Stimulated activated CD4-positive, alpha-beta T cell treated with anti-CD3 and anti-CD28 coated beads, Interleukin-1b, Interleukin-23, amount 100 ng/mL, for 1 hour (primary cell): ENCODE results near the gene PRPF31.

Experiments used
- DNase-seq, 2 donors: peaks; one replicate each; pipeline ENCODE4 v3.0.0-alpha.2; 2020; ENCODE audit warnings: low read depth in 2 of 2

Gene PRPF31

DNA sequence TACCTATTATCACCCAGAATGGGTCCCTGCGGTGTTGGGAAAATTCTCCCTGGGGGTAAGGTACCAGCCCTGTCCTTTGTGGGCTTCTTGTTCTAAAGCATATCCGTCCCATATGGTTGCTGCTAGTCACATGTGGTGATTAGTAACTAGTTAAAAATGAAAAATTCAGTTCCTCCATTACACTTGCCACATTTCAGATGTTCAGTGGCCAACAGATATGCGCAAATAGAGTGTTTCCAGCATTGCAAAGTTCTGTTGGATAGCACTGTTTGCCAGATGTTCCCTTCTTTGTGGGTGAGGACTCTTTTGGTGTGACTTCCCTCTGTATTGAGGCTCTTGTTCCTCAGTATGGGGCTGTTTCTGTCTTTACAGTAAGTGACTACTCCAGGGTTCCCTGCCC, 25.8 kb downstream of the PRPF31 start:
- DNase-seq: no peak

DNA sequence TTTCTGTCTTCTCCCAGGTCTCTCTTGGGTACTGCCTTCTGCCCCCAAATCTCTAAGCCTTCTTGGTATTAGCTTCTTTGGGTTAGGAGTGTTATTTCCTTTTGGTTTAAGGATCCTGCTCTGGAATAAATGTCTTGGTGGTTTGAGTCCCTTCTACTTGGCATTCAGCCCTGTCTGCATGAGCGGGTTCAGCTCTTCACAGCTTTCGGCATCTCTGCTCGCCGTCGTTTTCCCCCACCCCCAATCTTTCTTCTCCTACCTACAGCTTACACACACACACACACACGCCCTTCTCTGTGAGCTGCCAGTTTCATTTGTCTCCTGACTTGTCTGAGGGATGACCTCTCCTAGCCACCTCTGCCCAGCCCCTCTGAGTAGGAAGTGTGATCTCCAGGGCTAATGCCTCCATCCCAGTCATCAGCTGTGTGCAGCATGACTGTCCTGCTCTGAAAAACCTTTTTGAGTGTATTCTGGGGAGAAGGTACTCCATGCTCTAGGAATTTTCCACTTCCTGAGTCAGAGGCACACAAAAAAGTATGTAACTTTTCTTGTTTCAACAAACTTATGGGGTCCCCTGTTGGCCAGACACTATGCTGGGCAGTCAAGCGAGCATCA, 26.7 kb downstream of the PRPF31 start:
- no peak for DNase-seq

DNA sequence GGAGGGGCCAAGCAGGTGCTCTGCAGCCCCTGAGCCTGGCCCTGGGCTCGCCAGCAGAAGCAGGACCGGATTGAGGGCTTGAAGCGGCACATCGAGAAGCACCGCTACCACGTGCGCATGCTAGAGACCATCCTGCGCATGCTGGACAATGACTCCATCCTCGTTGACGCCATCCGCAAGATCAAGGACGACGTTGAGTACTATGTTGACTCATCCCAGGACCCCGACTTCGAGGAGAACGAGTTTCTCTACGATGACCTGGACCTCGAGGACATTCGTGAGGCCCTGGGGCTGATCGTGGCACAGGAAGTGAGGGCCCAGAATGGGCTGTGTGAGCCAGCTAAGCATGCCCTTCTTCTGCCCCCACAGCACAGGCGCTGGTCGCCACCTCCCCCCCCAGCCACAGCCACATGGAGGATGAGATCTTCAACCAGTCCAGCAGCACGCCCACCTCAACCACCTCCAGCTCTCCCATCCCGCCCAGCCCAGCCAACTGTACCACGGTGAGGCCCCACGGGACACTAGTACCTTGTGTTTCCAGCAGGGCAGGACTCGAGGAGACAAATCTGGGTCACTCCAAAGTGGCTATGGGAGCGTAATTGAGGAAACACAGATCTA, 30.1 kb downstream of the PRPF31 start:
- DNase-seq: no peak

DNA sequence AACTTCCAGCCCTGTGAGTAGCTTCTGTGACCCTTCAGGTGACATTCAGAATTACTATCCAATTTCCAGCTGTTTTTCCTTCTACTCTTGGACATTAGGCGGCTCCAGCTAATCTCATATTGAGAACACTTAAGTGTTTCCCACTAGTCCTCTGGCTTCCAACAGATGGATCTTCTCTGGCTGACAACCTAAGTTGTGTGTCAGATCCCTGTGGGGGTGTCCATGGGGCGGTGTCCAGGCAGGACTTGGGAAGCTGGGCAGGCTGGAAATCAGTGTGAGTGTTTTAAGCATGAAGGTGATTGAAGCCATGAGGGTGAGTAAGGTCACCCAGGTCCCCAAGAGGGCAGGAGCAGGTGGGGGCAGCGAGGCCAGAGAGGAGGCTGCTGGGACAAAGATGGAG, 32.1 kb downstream of the PRPF31 start:
- no peak for DNase-seq

DNA sequence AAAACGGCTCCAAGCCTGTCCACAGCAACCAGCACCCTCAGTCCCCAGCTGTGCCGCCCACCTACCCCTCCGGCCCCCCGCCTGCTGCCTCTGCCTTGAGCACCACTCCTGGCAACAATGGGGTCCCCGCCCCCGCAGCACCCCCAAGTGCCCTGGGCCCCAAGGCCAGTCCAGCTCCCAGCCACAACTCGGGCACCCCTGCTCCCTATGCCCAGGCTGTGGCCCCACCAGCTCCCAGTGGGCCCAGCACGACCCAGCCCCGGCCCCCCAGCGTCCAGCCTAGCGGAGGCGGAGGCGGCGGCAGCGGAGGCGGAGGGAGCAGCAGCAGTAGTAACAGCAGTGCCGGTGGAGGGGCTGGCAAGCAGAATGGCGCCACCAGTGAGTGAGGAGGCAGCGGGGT, 32.6 kb downstream of the PRPF31 start:
- DNase-seq: no peak

DNA sequence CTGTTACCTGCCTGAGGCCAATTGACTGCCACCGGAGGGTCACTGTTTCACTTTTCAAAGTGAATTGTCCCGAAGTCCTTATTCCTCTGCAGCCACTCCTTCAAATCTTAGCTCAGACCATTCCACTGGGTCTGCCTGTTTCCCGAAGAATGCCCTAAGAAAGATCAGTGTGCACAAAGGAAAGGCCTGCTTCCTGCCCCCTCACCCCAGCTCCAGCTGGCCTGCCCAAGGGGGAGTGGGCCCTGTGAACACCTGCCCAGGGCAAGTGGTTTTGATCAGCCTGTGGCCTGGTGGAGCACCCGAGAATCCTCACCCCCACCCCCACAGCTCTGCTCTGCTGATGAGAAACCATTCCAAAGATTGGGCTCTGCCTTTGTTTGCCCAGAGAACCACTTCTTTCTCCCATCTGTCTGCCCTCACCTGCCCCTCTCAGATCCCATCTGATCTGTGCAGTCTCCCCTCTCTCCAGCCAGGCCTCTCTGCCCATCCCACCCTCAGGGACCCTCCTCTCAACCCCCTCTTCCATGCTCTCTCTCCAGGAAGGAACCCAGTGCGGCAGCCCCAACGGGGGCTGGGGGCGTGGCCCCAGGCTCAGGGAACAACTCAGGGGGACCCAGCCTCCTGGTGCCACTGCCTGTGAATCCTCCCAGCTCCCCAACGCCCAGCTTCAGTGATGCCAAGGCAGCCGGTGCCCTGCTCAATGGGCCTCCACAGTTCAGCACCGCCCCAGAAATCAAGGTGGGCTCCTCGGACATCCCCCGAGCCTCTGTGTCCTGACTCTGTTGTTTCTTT, 33.7 kb downstream of the PRPF31 start:
- DNase-seq: no peak

DNA sequence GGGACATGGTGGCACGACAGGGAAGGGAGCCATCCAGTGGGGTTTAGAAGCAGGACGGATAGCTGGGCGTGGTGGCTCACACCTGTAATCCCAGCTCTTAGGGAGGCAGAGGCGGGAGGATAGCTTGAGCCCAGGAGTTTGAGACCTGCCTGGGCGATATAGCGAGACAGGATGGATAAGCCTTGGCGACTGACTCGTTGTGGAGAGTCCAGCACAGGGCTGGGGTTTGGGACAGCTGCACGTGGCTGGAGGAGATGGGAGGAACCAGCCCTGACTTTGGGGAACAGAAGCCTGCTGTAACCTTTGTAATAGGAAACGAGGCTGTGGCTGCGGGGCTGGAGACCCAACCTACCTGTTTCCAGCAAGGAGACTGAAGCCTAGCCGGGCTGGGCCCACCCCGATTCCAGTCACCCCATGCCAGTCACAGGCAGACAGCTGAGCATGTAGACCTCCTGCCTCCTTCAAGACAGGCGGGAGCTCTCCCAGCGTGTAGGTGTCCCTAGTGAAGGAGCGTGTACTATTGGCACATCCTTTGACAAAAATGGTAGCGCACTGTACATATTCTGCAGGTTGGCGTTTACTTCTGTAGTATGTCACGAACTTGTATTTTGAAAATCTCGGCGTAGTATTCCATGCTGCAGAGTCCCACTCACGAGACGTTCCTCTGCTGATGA, 35.9 kb downstream of the PRPF31 start:
- no peak for DNase-seq

DNA sequence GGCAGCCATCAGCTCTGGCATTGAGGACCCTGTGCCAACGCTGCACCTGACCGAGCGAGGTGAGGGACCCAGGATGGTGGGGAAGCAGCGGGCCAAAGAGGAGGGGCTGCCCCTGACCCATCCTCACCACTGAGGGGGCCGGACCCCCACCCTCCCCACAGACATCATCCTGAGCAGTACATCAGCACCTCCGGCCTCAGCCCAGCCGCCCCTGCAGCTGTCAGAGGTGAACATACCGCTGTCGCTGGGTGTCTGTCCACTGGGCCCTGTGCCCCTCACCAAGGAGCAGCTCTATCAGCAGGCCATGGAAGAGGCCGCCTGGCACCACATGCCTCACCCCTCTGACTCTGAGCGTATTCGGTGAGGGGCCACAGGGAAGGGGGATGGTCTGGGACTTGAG, 36.7 kb downstream of the PRPF31 start:
- no peak for DNase-seq

DNA sequence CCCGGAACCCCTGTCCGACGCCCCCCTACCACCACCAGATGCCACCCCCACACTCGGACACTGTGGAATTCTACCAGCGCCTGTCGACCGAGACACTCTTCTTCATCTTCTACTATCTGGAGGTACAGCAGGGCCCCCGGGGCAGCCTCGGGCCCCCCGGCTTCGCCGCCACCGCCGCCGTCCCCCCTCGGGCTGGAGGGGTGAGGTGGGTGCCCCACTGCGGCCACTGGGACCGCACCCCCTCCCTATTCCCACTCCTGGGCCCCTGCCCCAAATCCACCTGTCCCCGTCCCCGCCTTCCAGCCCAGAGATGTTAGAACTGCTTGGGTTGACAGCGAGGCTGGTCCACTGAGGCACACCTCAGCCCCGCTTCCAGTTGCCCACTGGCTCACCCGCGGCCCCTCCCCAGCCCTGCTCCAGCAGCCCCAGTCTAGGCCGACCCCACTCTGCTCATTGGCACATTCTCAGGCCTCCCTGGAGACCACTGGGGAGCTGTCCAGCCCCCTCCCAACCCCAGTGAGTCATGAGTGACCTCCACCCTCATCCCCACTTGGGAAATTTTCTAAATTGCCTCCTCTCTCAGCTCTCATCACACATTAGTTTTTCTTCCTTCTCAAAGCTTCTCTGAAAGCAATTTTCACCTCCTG, 37.4 kb downstream of the PRPF31 start:
- DNase-seq: no peak

DNA sequence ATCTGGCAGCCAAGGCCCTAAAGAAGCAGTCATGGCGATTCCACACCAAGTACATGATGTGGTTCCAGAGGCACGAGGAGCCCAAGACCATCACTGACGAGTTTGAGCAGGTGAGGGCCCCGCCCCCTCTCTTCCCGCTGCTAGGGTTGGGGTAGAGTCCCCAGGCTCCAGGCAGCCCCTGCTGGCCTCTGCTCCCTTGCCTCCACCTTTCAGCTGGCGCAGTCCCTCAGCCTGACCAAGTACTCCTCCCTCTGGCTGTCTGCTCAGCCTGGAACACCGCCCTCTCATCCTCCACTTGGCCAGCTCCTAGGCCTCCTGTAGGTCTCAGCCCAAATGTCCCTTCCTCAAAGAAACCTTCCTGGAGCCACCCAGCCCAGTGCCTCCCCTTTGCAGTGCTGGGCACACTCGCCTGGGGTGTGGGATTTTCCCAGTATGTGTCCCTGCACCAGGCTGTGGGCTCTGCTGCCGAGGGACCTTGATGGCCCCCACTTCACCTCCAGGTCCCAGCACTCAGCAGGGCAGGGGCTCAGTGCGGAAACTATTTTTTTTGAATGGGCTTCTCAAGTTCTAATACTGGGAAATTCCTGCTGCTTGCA, 38.3 kb downstream of the PRPF31 start:
- no peak for DNase-seq

DNA sequence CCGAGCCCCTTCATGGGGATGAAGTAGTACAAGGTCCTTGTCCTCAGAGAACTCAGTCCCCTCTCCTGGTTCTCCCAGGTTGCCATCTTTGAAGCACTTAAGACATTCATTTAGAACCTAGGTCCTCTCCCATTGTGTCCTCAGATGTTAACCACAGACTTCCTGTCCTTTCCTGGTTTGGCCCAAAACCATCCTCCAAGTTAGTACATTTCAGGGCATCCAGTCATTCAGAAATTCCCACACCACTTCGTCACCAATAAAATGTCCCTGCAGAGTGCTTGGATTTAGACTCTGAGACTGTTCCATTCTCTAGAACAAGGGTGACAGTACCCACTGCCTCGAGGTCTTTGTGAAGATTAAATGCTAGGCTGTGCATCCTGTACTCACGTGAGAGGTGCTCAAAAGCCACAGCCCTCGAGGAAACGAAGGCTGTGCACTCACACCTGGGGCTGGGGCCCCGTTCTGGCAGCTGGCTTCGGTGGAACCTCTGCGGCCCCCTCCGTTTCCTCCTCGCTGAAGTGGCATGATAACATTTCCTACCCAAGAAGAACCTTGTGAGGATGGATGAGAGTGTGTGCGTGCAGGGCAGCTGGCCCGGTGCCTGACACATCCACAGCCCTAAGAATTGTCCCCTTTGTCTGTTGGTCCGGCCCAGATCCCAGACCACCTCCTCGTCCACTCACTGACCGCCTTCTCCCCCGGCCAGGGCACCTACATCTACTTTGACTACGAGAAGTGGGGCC, 39.2 kb downstream of the PRPF31 start:
- DNase-seq: no peak

DNA sequence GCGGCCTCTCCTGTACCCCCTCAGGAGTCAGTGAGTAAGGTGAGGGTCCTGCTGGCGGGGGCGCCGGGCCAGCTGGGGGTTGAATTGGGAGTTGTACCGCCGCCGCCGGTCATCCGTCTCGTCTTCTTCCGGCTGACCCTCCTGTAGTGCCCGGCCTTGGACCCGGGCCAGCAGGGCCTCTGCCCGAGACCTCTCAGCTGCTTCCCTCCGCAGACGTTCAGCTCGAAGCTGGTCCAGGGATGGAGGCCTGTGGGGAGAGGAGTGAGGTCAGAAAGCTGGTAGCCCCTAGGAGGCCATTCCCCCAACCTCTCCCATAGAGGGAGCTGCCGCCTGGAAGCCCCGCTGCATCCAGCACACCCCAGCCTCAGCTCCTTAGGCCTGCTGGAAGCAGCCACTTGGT, 40.1 kb downstream of the PRPF31 start:
- no peak for DNase-seq

DNA sequence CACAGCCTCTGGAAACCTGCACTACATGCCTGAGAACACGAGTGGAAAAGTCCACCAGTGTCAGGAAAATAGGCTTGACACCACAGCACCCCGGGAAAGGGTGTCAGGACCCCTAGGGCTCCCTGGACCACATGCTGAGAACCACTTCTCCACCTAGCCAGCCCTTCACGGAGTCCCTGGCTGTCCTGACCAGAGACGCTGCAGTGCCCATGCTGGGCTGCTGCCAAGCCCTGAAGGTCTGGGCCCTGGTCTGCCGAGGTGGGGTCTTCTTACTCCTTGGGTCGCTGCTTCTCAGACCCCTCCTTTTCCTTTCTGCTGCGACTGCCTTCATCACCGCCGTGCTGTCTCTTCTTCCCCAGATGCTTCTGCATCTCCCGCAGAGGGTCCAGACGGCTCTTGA, 40.9 kb downstream of the PRPF31 start:
- DNase-seq: no peak

DNA sequence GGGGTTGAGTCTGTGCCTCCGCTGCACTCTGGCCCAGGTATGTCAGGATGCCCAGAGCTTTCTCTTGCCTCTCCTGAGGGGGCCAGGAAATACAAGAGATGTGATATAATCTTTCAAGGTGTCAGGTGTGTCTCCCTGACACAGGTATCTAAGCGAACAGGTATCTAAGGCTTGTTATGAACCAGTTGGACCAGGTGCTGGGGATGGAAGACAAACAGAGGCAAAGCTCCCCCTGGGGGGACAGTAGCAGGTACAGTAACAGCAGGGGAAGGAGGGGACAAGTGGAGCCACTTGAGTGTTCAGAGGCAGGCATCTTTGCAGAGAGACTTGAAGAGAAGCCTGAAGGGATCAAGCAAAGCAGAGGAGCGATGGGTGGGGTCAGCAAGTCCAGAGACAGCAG, 41.4 kb downstream of the PRPF31 start:
- no peak for DNase-seq

DNA sequence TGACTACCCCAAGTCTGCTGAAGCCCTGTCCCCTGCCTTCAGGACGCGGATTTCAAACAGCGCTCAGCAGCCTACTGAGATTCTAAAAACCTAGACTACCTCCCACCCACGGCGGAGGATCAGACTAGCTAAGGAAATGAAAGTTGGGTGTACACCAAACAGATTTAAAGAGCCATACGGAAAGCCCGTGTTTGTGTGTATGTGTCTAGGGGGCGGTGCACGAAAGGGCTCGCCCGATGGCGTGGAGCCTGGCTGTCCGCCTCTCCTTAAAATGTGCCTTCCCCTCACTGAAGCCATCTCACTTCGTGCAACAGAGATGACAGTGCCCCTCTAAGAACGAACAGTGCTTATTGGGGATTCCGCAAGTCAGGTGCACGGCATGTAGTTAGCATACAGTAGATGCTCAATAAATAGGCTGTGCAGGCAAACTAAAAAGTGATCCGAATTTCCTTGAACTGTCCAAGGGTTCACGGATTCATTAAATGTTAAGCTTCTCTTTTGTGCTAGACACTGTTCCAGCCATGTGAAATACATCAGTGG, 43.3 kb downstream of the PRPF31 start:
- no peak for DNase-seq

DNA sequence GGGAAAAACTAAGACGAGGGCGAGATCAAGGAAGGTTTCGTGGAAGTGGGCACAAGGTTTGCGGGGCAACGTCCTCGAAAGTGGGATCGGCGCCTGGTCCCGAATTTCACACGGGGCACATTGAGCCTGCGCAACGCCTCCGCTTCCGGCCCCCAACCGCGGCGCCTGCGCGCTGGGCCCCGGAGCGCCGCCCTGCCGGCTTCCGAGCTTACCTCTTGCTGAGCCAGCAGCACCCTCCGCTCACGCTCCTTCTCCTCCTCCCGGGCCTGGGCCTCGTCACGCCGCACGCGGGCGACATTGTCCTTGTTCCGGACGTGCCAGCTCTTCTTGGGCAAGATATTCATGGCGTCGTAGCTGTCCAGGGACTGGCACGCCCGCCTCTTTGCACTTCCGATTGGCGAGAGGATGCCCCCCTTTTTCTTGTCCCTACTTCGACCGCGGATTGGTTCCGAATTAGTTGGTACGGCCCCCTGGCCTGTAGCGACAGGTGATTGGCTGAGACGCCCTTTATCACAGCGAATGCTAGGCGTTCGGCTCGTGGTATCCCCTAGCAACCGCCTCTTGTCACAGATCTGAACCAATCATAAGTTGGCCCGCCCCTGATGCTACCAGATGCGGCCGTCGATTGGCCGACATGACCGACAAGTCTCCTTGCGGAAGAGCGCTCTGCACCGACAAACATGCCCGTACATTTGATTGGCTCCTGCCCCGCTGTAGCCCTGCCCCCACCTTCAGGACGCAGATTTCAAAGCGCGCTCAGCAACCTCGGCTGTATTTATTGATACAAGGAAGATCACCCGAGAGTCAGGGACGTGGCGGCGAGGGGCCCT, 44.0 kb downstream of the PRPF31 start, which contains the start of gene LENG1:
LENG1 (minus strand) TSS at position 370 of the 830 bp plus-strand sequence; CDS start at position 344, 26 bp downstream.
- DNase-seq: peak; percentile 85 to 98

DNA sequence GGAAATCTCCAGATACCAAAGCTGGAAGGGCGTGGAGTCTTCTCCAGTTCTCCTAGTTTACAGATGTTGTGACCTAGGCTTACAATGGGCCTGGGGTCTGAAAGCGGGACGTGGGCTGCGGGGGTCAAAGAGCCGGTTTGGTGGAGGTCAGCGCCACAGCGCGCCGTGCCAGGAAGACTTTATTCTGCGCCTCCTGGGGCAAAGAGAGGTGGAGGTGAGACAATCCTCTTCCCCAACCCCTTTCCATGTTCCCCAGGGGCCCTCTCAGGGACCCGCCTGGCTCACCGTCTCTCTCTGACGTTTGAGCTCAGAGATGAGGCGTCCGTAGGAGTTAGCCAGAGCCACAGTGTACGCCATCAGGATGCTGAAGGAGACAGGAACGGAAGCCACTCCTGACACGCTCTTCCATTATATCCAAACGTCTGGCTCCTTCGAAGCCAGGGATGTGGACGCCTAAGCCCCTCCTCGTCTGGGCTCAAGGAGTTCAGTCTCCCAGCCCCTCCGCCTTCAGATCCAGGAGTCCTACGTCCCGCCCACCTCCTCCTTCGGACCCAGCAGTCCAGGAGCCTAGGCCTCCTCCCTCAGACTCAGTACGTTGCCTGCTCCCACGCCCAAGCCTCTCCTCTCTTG, 44.7 kb downstream of the PRPF31 start:
- DNase-seq: no peak

DNA sequence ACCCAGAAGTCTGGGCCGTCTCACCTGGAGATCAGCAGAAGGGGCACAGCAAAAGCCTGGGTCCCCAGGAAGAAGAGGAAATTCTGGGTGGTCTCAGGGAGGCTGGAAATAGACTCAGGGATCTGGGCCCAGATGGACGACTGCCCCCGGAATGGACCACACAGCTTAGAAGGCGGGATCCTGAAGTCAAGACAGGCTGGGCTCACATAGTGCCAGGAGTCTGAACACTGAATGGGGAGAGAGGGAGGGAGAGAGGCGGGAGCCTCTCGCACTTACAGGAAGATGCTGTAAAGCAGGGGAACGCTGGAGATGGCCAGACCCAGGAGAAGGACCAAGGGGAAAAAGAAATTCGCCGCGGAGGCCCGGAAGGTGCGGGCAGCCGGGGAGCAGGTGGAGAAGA, 45.3 kb downstream of the PRPF31 start:
- no peak for DNase-seq

DNA sequence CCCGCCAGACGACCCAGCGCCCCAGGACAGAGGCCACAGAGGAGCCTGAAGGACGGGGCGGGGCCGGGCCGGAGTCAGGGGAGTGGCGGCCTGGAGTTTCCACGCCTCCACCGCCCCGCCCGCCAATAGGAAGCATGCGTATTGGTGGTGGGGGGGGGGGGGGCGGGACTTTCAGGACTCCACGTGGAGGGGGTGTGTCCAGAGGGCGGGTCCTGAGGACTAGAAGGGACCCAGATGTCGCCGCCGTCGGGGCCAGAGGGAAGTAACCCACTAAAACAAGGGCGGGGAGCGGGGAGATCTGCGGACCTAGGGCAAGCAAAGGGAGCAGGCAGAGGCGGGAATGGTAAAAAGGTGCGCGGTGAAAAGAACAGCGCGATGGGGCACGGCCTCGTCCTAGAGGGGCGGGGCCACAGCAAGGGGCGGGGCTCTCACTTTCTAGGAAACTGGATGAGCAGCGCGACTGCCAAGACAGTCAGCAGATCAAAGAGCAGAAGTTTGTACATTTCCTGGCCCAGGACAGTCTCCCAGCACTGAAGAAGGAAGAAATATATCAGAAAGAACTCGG, 46.8 kb downstream of the PRPF31 start:
- DNase-seq: peak; percentile 55 to 74
